Esophagus squamous epithelium (tissue), 5 donors: ENCODE data around the gene YBX3. TPM values are rescaled to one million over a fixed set of nuclear protein-coding genes. Genes with fewer than 3 reads are reported as not detected.

Source experiments
- DNase-seq: peaks from one replicate; lab custom pipeline; 2025; lab: John Stamatoyannopoulos, UW
- H3K27ac ChIP-seq, 4 donors: fragments of 200-600 bp; sonication (generic); one replicate each; pipeline ENCODE4 v1.5.1; 2016 to 2019; ENCODE audit warnings: mild to moderate bottlenecking in 1 of 4
- H3K27me3 ChIP-seq, 4 donors: fragments of 200-600 bp; sonication (generic); 1 replicate in 3 of 4; 2 replicates in 1 of 4; pipeline versions ENCODE4 v1.5.1 to v1.6.0; 2017 to 2021; ENCODE audit warnings: antibody characterized with exemption in 1 of 4
- H3K36me3 ChIP-seq, 3 donors: fragments of 200-600 bp; sonication (generic); one replicate each; pipeline ENCODE4 v1.5.1; 2016 to 2019
- H3K4me1 ChIP-seq, 3 donors: fragments of 200-600 bp; sonication (generic); one replicate each; pipeline ENCODE4 v1.5.1; 2017 to 2019
- H3K4me3 ChIP-seq, 4 donors: fragments of 200-600 bp; sonication (generic); 1 replicate in 3 of 4; 2 replicates in 1 of 4; pipeline ENCODE4 v1.5.1; 2016 to 2019; ENCODE audit warnings: mild to moderate bottlenecking in 2 of 4, moderate library complexity in 1 of 4
- H3K9me3 ChIP-seq, 3 donors: fragments of 200-600 bp; sonication (generic); one replicate each; pipeline ENCODE4 v1.5.1; 2016 to 2019
- POLR2A ChIP-seq, 4 donors: fragments of 450-650 bp; IDR thresholded peaks; one replicate each; pipeline ENCODE4 v1.6.1; 2017; ENCODE audit warnings: antibody characterized with exemption in 4 of 4, mild to moderate bottlenecking in 4 of 4, moderate library complexity in 3 of 4
- WGBS, 2 donors: methylation state at CpG; one replicate each; pipeline ENCODE4 v1.1.5; 2018; 5-methylcytosine and 5-hydroxymethylcytosine counted together
- intact Hi-C: fragments of 100-400 bp; cut with DNase I; formaldehyde crosslinking; loops from one replicate; pipeline ENCODE4 v1.15.0; 2022
- total RNA-seq, 4 donors: library from RNA; depleted of rRNA; stranded (reverse); fragments of >200 nt; gene quantifications; one replicate each; pipeline ENCODE4 v1.1.0, GENCODE V29; 2016
- TF ChIP-seq, protein P1 (sequence below), 6 experiments: fragments of 450-650 bp in 4 of 6; fragments of 200-600 bp in 2 of 6; sonication (generic) in 2 of 6; IDR thresholded peaks; one replicate each; pipeline ENCODE4 v1.5.1; 2016 to 2019; ENCODE audit warnings: antibody characterized with exemption in 6 of 6, mild to moderate bottlenecking in 4 of 6, moderate library complexity in 4 of 6
- donor health status: DM: yes; HTN: yes; CAD: no.

The YBX3 gene
- total RNA-seq, 4 donors from 2014 or later = 318 to 484 (median 370) TPM

GRCh38 chr12:10735428-10735827 is 12.3 kb upstream of the YBX3 start:
- H3K4me3 ChIP-seq = no peak overlapping the region
- H3K27me3 ChIP-seq = peaks cover 0 to 18% (median 0%) of the 10 kb centered on the region in 4 donors
- H3K9me3 ChIP-seq = no peaks in the 10 kb centered on the region
- DNase-seq = no peak
- no peak for TF ChIP-seq POLR2A (IDR thresholded peaks at IDR 0.05)
- TF ChIP-seq, protein P1, sequence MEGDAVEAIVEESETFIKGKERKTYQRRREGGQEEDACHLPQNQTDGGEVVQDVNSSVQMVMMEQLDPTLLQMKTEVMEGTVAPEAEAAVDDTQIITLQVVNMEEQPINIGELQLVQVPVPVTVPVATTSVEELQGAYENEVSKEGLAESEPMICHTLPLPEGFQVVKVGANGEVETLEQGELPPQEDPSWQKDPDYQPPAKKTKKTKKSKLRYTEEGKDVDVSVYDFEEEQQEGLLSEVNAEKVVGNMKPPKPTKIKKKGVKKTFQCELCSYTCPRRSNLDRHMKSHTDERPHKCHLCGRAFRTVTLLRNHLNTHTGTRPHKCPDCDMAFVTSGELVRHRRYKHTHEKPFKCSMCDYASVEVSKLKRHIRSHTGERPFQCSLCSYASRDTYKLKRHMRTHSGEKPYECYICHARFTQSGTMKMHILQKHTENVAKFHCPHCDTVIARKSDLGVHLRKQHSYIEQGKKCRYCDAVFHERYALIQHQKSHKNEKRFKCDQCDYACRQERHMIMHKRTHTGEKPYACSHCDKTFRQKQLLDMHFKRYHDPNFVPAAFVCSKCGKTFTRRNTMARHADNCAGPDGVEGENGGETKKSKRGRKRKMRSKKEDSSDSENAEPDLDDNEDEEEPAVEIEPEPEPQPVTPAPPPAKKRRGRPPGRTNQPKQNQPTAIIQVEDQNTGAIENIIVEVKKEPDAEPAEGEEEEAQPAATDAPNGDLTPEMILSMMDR (IDR thresholded peaks at IDR 0.05) = no peak
- intact Hi-C loops = no loop called here
- H3K27ac ChIP-seq = no peak overlapping the region
- H3K4me1 ChIP-seq = no peaks in the 10 kb centered on the region
- no peaks in the 10 kb centered on the region for H3K36me3 ChIP-seq

- intact Hi-C loops = no loop called here
- WGBS, 2 donors = 78 to 87% methylated on average over 4 of the region's 4 CpGs
- no peak for DNase-seq
- Histone ChIP-seq H3K27me3 (peaks cover 0 to 18% (median 0%) of the 10 kb centered on the region in 4 donors), H3K27ac (no peak overlapping the region), H3K9me3 (no peaks in the 10 kb centered on the region), H3K4me3 (no peak overlapping the region), H3K36me3 (no peaks in the 10 kb centered on the region), H3K4me1 (no peaks in the 10 kb centered on the region)
- TF ChIP-seq, protein P1 (IDR thresholded peaks at IDR 0.05) = no peak
- TF ChIP-seq POLR2A (IDR thresholded peaks at IDR 0.05) = no peak
Measured at GRCh38 chr12:10732549-10732948, 9.4 kb upstream of the YBX3 start.

DNA sequence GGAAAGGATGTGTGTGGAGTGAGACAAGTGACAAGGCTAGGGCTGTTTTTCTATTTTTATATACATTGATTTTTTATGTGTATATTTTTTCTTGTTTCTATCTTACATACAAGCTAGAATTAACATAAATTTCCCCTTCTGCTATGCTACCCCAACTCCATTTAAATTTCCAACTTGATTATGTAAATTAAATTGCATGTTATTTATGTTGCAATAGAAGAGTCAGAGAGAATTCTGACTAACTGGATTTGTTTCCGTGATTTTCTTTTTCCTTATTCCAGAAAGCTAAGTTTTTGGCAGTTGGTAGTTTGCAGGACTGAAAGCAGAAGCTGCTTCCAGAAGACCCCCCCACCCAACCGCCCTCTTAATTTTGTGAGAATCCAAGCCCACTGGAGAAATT is 8.9 kb upstream of the YBX3 start:
- no peak for DNase-seq
- H3K4me3 ChIP-seq = no peak overlapping the region
- peaks cover 0 to 18% (median 0%) of the 10 kb centered on the region in 4 donors for H3K27me3 ChIP-seq
- TF ChIP-seq, protein P1 (IDR thresholded peaks at IDR 0.05) = no peak
- TF ChIP-seq POLR2A (IDR thresholded peaks at IDR 0.05) = no peak
- H3K36me3 ChIP-seq = no peaks in the 10 kb centered on the region
- 78 to 92% methylated on average over 2 of the region's 2 CpGs for WGBS, 2 donors
- H3K4me1 ChIP-seq = no peaks in the 10 kb centered on the region
- intact Hi-C loops = no loop called here
- H3K9me3 ChIP-seq = no peaks in the 10 kb centered on the region
- no peak overlapping the region for H3K27ac ChIP-seq

GRCh38 chr12:10730559-10730958 is 7.4 kb upstream of the YBX3 start:
- no peak for DNase-seq
- intact Hi-C loops = no loop called here
- H3K4me3 ChIP-seq = no peak overlapping the region
- H3K27ac ChIP-seq = no peak overlapping the region
- H3K27me3 ChIP-seq = peaks cover 0 to 17% (median 0%) of the 10 kb centered on the region in 4 donors
- H3K4me1 ChIP-seq = no peaks in the 10 kb centered on the region
- no peaks in the 10 kb centered on the region for H3K9me3 ChIP-seq
- H3K36me3 ChIP-seq = no peaks in the 10 kb centered on the region
- no peak for TF ChIP-seq POLR2A (IDR thresholded peaks at IDR 0.05)
- TF ChIP-seq, protein P1 (IDR thresholded peaks at IDR 0.05) = no peak

GRCh38 chr12:10728091-10728490 is 5.0 kb upstream of the YBX3 start:
- H3K4me1 ChIP-seq = peaks cover 3 to 17% (median 4%) of the 10 kb centered on the region in 3 donors

More at GRCh38 chr12:10728091-10728490, 5.0 kb upstream of the YBX3 start:
- H3K27me3 ChIP-seq = no peaks in the 10 kb centered on the region
- no peaks in the 10 kb centered on the region for H3K36me3 ChIP-seq
- TF ChIP-seq, protein P1 (IDR thresholded peaks at IDR 0.05) = no peak
- no peak for TF ChIP-seq POLR2A (IDR thresholded peaks at IDR 0.05)
- intact Hi-C loops = loop anchor here (10.0 kb wide), 1 partner anchor 113 kb away; the partner anchor contains the start of gene MAGOHB
- H3K27ac ChIP-seq = no peak overlapping the region
- no peak overlapping the region for H3K4me3 ChIP-seq
- H3K9me3 ChIP-seq = no peaks in the 10 kb centered on the region
- 81 to 84% methylated on average over 3 of the region's 3 CpGs for WGBS, 2 donors
- DNase-seq = no peak
